Mucosa of gallbladder (tissue), 1 donor: ENCODE results near the gene ARHGAP21. TPM values are rescaled to one million over a fixed set of nuclear protein-coding genes. Genes with fewer than 3 reads are reported as not detected.

ENCODE experiments used
- DNase-seq: peaks from one replicate; pipeline ENCODE4 v3.0.0-alpha.2; 2020; ENCODE audit warnings: low spot score
- total RNA-seq: library from RNA; stranded (reverse); gene quantifications from one replicate; pipeline ENCODE4 v1.2.1, GENCODE V29; 2021
- donor health status: DM: no; HTN: no; CAD: no.

The ARHGAP21 gene
- total RNA-seq, 1 donor from 2014 or later: 94.3 TPM

DNA sequence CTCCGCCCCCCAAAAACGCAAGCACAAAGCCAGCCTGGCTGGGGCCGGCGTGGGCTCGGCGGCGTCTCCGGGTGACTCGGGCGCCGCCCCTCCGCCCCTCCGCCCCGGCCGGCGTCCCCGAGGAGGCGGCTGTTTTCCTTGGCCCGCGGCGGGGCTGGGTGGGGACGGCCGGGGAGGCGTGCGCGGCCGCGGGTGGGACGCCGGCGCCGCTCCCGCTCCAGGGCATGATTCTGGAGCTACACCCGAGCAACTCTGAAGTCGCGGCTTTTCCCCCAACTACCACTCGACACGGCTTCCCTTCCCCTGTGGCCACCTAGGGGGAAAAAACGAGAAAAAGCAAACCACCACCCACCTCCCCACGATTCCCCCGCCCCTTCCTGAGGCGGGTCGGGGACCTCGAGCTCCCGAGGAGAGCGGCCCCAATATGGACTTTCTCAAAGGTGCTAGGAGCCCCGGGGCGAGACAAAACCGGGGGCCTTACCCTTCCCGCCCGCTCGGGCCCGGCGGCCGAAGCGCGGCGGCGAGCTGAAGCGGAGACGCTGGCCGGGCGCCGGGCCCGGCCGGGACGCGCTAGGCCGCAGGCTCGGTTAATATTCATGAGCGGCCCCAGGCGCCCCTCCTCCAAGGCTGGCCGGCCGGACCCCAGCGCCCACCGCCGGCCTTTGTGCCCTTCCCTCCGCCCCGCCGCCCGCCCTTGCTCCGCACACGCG, 856 bp downstream of the ARHGAP21 start:
- DNase-seq: peak; percentile 21

DNA sequence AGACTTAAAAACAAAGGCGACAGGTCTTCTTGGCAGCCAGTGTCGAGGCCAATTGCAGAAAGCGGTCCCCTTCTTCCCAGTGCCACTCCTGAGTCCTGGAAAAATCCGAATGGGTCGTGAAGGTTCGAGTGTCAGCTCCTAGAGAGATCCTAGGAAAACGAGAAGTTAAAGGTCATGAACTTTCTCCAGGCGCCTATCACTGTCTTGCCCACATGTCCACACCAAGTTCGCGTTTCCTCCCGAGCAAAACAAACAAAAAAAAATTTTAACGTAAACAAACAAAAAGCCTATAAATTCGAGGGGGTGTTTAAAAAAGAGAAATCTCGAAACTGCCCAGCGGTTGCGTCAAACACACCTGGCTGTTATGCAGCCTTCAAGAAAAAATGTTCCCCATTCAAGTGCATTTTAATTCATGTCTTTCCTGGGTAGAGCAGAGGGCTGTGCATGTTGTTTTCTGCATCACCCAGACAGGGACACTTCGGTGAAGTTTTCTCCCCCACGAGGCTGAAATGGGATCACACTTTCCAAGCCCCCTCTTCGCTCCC, 1.5 kb downstream of the ARHGAP21 start:
- DNase-seq: no peak

- DNase-seq: peak; percentile 21
Measured at GRCh38 chr10:24721229-24722106, 2.2 kb downstream of the ARHGAP21 start.

GRCh38 chr10:24720096-24720495, 3.6 kb downstream of the ARHGAP21 start:
- no peak for DNase-seq

DNA sequence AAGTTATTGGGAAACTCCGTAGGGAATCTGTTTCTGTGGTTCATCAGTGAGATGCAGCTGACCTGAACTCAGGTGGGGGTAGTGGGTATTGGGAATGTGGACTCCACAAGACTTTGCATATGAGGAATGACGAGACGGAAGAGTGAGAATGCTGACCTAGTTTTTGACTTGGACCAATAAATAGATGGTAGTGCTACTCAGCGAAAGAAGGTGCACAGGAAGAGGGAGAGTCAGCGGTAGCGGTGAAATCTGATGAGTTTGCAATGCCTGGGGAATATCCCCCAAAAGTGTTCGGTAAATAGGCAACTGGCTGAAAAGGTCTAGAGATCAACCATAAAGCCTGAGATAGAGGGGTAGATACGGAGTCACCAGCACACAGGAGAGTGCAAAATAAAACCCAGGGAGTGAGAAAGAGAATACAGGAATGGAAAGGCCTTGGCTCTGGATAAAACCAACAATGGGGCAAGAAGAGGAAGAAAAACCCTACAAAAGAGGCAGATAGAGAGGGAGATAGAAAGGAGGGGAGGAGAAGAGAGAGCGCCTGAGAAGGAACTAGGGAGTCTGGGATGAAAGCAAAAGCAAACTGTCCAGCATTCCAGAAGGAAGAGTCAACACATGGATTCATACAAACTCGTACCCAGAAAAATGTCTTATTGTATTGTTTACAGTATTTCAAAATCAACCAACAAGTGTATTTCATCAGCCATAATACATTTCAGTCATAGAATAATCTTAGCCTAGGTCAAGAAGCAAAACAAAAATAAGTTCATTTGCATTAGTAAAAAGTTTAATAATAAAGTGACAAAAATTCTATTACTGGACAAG, 5.4 kb downstream of the ARHGAP21 start:
- DNase-seq: no peak

GRCh38 chr10:24716295-24716694, 7.4 kb downstream of the ARHGAP21 start:
- peak; percentile 77 for DNase-seq

DNA sequence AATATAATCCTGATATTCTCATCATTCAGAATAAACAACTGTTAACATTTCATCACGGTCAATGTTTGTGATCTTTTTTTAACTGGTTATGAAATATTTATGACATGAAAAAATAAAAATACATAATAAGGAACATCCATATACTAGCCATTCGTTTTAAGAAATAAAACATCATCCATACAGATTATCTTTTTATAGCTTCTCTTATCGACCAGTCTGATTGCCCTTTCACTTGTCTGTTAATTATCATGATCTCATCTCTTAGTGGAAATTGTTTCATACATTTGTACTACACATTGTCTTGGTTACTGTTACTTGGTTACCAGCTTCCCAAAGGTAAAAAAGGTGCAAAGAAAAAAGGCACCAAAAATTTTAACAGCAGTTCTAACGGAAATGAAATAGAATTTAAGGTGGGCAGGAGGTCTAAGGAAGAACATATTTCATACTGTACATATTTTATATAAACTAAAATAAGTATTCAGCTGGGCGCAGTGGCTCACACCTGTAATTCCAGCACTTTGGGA, 8.4 kb downstream of the ARHGAP21 start:
- no peak for DNase-seq

- no peak for DNase-seq
Measured at GRCh38 chr10:24713086-24713485, 10.6 kb downstream of the ARHGAP21 start.

GRCh38 chr10:24711465-24711864, 12.2 kb downstream of the ARHGAP21 start:
- no peak for DNase-seq

- no peak for DNase-seq
Measured at GRCh38 chr10:24708081-24708480, 15.6 kb downstream of the ARHGAP21 start.

GRCh38 chr10:24707445-24707844, 16.2 kb downstream of the ARHGAP21 start:
- DNase-seq: no peak

DNA sequence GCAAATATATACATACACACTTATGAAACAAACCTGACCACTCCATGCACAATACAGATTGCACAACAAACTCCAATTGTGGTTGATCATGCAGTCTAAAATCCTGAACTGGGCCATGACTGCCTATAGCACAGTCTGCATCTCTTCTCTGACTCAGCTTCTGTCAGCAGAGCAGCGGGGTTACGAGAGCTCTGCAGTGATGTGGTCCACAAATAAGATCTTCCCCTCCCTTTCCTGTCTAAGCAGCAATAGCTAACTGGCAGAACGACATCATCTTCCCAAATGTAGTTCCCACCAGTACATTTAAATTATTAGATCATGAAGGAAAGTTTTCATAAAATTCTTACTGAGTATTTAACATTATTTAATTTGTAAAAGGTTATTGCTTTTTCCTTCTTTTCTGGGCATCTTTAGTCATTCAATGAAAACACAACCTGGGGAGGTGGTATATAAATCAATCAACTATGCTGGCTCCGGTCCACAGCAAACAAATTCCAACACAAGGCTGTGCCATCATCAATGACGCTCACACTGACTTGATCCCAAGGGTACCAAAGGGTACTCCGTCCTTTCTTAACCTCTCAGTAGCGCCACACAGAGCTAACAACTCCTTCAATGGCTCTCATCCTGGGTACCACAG, 17.1 kb downstream of the ARHGAP21 start:
- DNase-seq: no peak

DNA sequence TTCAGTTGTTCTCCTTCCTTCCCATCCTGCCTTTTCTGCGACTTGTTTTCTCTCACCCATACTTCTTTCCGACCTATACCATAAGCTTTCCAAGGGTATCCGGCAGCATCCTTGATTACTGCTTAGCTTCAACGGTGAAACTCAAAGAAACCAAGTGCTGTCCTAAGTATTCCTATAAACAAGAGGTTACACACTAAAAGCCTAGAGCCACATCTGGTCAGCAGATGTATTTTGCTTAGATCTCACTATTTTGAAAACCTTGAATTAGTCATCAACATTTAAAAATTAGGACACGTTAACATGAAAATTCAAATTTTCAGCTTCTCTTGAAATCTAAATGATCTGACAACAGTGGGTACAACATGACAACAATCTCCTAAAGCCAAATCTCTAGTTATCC, 20.0 kb downstream of the ARHGAP21 start:
- DNase-seq: no peak

GRCh38 chr10:24701447-24701846, 22.2 kb downstream of the ARHGAP21 start:
- no peak for DNase-seq

DNA sequence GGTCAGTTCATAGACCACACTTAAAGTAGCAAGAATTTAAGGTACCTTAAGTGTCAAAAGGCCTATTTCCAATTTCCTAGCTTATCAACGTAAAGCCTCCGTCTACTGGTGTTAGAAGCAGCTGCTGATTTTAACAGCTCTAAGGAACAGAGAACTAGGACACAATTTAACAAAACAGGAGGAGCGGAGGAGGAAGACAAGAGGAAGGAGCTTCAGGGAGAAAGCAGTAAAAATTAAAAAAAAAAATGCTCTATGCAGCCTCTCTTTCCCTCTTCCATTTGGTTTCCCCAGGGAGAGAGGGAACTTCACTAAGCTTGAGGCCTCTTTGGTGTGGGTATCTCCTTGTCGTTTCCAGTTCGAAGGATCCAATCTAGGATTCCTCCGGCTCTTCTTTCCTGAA, 22.7 kb downstream of the ARHGAP21 start:
- DNase-seq: no peak

- no peak for DNase-seq
Measured at GRCh38 chr10:24698270-24698669, 25.4 kb downstream of the ARHGAP21 start.

DNA sequence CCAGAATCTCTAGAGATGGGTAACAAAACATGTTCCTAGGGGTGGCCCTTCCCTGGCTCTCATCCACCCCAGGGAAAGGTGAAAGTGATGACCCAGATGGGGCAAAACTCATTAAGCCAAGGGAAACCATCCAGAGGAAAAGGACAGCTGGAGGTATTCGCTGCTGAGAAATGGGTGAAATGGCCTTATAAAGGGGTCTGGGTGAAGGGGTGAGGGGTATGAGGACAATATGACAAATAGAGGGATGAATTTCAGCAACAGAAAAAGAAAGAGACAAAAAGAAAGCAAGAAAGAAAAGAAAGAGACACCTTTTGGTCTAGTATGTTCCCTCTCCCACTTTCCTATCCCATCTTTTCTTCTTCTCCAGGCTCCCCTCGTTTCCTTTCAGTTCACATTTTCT, 26.6 kb downstream of the ARHGAP21 start:
- no peak for DNase-seq

GRCh38 chr10:24695452-24695851, 28.2 kb downstream of the ARHGAP21 start:
- DNase-seq: no peak

GRCh38 chr10:24694086-24694485, 29.6 kb downstream of the ARHGAP21 start:
- DNase-seq: no peak

- DNase-seq: no peak
Measured at GRCh38 chr10:24690961-24691512, 32.6 kb downstream of the ARHGAP21 start.
